GM18498 (cell line): ENCODE results near the gene PHF21B.
"Not testable (repeated sequence)": the region's sequence is repeated elsewhere in the genome, so short reads cannot be mapped to it uniquely, and the experiment has no call there.

Source experiments
- ATAC-seq: cut with Tn5 transposase; IDR thresholded peaks from one replicate; pipeline ENCODE4 v1.9.1; 2021; ENCODE audit warnings: mild to moderate bottlenecking, moderate library complexity; ENCODE audit not compliant: unreplicated experiment

The PHF21B gene

DNA sequence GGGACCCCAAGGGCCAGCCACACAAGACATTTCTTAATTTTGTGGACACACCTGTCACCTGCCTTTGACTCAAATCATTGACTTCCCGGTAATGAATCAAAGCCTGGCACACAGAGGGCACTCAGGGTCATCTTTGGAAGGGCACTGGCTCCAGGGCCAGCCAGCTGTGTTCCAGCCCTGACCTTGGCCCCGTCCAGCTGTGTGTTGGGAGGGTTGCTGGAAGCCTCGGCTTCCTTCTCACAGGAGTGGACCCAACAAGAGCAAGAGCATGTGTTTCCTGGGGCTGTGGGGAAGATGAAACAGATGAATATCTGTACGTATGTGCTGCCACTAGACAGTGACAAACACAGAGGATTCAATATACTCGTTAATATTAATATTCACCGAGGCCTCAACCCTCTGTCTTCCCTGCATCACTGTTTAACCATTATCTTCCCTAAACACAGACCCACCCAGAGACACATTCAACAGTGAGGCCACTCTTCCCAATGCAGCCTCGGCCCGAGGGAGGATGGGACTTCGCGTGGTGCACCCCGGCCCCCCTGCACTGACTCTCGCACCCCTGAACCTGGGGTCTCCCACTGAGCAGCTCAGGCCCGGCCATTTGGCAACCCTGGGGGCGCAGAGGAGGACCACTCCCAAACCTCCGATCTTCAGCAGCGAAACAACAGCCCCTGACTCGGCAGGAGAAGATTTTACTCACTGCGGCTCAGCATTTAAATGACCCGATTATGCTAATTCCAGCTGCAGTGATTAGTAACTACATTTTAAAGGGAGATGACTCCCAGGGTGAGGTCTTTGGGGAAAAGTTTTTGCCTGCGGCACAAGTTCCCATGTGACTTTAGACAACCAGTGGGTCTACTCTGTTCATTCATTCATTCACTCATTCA, 45.7 kb downstream of the PHF21B start:
- ATAC-seq = no peak

GRCh38 chr22:44962741-44963454, 46.9 kb downstream of the PHF21B start:
- ATAC-seq = no peak

- ATAC-seq = not testable (repeated sequence)
Observed at GRCh38 chr22:44961682-44962081, 48.1 kb downstream of the PHF21B start.

- no peak for ATAC-seq
Observed at GRCh38 chr22:44956840-44957767, 52.7 kb downstream of the PHF21B start.

DNA sequence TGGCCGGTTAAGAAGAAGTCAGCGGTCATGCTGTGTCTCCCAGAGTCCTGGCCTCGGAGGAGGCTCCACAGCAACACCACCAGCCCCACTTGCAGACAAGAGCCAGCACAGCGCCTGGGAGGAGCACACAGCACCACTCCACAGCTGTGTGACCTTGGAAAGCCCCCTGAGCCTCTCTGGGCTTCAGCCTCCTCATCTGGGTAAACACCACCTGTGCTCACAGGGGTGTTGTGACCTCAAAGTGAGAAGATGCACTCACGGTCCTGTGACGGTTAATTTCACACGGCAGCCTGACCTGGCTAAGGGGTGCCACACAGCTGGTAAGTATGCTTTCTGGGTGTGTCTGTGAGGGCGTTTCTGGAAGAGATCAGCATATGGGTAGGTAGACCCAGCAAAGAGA, 54.7 kb downstream of the PHF21B start:
- no peak for ATAC-seq

DNA sequence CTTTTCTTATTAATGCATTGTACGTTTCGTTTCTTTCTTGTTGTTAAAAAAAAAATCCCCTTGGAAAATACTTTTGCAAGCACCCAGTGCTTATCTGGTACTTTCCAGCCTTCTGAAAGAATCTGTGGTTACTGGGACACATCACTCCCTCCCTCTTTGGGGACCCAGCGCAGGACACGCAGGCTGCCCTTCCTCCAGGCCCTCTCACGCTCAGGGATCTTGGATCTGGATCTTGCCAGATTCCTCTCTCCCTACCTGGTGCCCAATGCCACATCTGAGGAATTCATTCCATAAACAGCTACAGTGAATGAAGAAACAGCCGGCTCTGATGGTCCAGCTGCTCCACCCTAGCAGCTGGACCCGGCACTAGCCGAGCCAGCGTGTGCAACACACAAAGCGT, 55.7 kb downstream of the PHF21B start:
- ATAC-seq = no peak

- ATAC-seq = no peak
Observed at GRCh38 chr22:44952863-44953746, 56.7 kb downstream of the PHF21B start.

DNA sequence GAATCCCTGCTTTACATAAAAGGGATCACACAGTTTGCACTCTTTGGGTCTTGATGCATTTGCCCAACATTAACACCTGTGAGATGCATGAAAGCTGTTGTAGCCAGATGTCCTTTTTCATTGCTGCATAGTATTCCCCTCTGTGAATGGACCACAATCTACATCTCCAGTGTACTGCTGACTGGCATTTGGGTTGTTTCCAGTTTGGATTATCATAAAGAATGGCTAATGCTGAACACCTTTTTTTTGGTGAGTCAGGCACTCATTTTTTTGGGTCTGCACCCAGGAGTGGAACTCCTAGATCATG, 58.3 kb downstream of the PHF21B start:
- ATAC-seq = no peak

DNA sequence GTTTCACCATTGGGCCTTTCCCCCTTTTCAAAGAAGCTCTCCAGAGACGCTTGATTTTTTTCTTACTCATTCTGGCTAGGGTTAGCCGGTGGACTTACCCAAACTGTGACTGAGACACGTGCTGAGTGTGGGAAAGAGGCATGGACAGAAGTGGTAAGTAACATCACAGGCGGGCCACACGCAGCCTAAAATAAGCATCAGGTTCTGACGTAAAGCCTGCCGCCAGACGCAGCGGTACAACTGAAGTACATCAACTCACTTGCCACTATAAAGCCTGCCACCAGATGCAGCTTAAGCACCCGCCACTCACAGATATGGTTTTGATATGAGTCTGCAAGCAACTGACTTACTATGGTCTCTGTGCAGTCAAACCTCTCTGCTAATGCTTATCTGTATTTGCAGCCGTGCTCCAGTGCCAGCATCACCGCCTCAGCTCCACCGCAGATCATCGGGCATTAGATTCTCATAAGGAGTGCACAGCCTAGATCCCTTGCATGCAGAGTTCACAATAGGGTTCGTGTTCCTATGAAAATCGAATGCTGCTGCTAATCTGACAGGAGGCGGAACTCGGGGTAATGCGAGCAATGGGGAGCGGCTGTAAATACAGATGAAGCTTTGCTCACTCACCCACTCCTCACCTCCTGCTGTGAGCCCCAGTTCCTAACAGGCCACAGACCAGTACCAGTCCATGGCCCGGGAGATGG, 58.8 kb downstream of the PHF21B start:
- ATAC-seq = no peak

DNA sequence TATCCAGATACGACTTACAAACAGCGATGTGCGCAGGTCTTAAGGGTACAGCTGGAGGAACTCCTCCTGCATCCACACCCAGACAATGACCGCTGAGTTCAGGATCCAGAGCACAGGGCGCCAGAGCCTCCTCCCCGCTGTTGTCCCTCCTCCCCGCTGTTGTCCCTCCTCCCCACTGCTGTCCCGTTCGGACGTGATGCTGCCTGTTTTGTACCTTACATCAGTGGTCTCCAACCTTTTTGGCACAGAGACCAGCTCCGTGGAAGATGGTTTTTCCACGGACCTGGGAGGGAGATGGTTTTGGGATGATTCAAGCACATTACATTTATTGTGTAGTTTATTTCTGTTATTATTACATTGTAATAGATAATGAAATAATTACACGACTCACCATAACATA, 62.0 kb downstream of the PHF21B start:
- ATAC-seq = no peak

GRCh38 chr22:44947049-44947448, 62.8 kb downstream of the PHF21B start:
- no peak for ATAC-seq

GRCh38 chr22:44944883-44945601, 64.8 kb downstream of the PHF21B start:
- no peak for ATAC-seq

GRCh38 chr22:44943701-44944324, 66.0 kb downstream of the PHF21B start:
- no peak for ATAC-seq

GRCh38 chr22:44942979-44943700, 66.7 kb downstream of the PHF21B start:
- ATAC-seq = no peak

DNA sequence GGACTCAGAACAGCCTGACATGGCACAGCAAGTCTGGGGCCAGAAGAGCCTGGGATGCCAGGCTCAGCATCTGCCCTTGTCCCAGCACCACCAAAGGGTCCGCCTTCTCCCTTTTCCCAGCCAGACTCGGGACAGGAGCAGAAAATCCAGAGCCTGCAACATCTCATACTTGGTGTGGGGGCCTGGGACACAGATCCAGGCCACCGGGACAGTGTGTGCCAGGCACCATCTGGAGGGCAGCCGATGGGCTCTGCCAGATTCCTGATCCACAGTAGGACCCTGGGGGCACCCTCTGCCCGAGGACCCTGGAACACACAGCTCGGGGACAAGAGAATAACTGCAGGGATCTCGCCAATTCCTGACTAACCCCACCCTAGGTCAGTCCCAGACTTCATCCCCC, 67.7 kb downstream of the PHF21B start:
- ATAC-seq = no peak

DNA sequence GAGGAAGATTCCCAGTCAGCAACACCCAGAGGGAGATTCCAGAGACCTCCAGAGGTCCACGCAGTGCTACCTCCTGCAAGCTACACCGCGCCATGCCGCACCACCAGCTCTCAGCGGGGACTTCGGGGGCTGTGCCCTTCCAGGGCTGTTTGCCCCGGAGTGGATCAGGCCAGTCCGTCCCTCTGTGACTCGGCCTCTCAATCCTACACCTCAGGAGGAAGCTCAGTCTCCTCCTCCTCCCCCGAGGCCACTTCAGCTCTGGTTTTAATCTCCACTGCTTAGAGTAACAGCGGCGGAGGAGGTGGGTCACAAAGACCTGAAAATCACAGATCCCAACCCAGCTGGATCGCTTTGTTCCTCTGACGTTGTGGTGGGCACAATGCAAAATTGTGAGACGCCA, 68.6 kb downstream of the PHF21B start:
- ATAC-seq = no peak

DNA sequence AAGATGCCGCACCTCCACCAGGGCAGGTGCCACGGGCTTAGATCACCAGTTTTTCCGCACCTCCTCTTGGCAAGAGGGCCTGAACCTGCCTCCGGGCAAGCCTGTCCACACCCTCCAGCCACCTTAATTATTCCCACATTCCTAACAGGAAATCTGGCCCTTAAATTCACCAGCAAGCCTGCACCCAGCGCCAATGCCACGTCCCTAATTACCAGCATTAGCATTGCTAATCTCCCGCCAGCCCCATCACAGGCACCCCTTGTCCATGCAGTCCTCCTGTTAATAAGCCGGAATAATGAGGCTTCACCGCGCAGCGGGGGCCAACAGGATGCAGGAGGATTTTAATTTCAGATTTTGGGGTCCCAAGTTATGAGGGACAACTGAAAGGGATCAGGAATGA, 69.7 kb downstream of the PHF21B start:
- ATAC-seq = no peak

GRCh38 chr22:44939451-44939850, 70.4 kb downstream of the PHF21B start:
- no peak for ATAC-seq
